Epithelial cell of esophagus (primary cell): ENCODE data around the gene LAP3.
A peak's percentile ranks its signal among the peaks of the same experiment; 100 is the strongest.

Source experiments
- DNase-seq: peaks from one replicate; pipeline ENCODE4 v3.0.0; 2010; ENCODE audit warnings: low read depth
- H3K4me3 ChIP-seq: 2 replicates; pipeline ENCODE4 v1.5.1; 2011; ENCODE audit warnings: mild to moderate bottlenecking, low read length, control low read depth
- TF ChIP-seq, protein P1 (sequence below): IDR thresholded peaks from 2 replicates; pipeline ENCODE4 v1.5.1; 2011; ENCODE audit warnings: low read depth, mild to moderate bottlenecking, low read length, control low read depth, inconsistent platforms; ENCODE audit not compliant: insufficient read depth; ENCODE audit errors: missing control alignments

Gene LAP3

DNA sequence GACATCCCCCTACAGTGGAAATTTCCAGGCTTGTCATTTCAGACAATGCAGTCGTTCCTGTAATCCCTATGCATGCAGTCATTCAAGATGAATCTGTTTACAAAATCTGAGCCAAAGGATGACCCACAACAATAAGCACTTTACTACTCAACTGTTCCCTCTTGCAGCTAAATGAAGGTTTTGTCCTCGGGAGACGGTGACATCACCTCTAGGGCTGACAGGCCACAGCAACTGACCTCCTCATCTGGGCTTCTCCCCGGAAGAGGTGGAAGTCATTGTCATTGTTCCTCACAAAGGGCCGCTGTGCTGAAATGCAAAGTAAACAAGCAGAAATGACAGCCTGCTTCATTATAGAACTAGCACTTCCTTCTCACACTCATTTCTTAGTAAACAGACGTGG, 32.8 kb upstream of the LAP3 start:
- TF ChIP-seq, protein P1, sequence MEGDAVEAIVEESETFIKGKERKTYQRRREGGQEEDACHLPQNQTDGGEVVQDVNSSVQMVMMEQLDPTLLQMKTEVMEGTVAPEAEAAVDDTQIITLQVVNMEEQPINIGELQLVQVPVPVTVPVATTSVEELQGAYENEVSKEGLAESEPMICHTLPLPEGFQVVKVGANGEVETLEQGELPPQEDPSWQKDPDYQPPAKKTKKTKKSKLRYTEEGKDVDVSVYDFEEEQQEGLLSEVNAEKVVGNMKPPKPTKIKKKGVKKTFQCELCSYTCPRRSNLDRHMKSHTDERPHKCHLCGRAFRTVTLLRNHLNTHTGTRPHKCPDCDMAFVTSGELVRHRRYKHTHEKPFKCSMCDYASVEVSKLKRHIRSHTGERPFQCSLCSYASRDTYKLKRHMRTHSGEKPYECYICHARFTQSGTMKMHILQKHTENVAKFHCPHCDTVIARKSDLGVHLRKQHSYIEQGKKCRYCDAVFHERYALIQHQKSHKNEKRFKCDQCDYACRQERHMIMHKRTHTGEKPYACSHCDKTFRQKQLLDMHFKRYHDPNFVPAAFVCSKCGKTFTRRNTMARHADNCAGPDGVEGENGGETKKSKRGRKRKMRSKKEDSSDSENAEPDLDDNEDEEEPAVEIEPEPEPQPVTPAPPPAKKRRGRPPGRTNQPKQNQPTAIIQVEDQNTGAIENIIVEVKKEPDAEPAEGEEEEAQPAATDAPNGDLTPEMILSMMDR: no peak
- peak; percentile 25 for DNase-seq
- H3K4me3 ChIP-seq: no peak overlapping the region

DNA sequence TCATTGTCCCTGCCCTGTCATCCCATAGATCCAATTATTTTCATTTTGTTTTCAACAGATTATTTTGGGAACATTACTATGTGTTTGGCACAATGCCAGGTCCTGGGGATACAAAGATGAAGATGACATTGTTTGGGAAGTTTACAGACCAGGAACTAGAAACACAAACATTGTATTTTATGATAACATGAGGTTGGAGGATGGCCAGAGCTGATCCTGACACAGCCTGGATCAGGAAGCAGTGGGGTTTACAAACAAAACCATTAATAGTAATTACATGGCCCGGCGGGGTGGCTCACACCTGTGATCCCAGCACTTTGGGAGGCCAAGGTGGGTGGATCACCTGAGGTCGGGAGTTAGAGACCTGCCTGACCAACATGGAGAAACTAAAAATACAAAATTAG, 32.2 kb upstream of the LAP3 start:
- H3K4me3 ChIP-seq: no peak overlapping the region
- DNase-seq: no peak
- TF ChIP-seq, protein P1: no peak

DNA sequence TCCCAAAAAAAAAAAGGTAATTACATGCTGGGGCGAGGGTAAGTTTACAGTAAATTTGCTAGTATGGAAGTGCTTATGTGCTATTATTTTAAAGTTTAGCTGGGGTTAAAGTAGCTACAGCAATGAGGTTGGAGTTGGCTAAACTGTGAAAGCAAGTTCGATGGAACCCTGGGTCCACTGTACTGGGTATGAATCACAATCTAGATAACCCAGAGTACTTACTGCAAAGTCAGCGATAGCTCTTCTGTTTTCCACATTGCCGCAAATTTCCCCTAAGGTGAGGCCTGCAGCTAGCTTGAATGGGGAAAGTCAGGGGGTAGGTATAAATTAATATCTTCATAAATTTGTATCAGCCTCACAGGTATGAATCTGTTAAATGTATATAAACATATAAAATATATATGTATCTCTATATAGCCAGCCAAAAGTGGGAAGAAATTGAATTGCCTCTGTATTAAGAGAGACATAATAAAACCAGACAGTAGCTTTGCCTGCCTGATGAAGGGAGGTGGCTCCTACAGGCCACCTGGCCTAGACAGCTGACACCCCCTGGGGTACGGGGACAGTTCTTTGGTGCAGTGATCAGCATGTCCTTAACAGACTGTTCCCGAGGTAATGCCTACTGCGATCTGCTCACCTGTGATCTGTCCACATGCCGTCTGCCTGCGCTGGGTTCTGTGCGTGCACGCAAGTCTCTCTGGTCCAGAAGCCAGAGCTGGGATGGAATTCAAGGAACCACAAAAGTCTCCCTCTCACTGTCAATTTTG, 31.4 kb upstream of the LAP3 start:
- TF ChIP-seq, protein P1: no peak
- no peak overlapping the region for H3K4me3 ChIP-seq
- DNase-seq: no peak

DNA sequence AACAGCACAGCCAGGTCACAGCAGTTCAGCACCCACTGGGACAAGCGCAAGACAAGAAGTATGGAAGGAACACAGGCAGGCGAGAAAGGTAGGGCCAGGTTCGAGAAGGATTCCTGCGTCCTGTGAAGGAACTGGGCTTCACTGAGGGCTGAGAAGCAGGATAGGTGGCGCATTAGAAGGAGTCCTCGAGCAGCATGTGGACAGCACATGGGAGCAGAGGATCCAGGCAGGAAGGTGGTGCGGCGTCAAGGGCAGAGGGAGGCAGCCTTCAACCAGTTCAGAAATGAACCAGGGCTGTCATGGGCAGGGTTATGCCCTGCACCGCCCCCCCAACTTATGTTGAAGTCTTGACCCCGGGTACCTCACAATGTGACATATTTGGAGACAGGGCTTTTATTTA, 30.8 kb upstream of the LAP3 start:
- TF ChIP-seq, protein P1: no peak
- DNase-seq: no peak
- H3K4me3 ChIP-seq: no peak overlapping the region

DNA sequence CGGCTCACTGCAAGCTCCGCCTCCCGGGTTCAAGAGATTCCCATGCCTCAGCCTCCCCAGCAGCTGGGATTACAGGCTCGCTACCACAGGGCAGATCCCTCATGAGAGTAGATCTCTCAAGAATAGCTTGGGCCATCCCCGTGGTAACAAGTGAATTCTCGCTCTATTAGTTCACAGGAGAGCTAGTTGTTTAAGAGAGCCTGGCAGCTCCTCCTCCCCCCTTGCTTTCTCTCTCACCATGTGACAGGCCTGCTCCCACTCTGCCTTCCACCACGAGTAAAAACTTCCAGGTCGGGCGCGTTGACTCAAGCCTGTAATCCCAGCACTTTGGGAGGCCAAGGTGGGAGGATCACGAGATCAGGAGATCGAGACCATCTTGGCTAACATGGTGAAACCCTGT, 30.3 kb upstream of the LAP3 start:
- H3K4me3 ChIP-seq: no peak overlapping the region
- TF ChIP-seq, protein P1: no peak
- DNase-seq: no peak

DNA sequence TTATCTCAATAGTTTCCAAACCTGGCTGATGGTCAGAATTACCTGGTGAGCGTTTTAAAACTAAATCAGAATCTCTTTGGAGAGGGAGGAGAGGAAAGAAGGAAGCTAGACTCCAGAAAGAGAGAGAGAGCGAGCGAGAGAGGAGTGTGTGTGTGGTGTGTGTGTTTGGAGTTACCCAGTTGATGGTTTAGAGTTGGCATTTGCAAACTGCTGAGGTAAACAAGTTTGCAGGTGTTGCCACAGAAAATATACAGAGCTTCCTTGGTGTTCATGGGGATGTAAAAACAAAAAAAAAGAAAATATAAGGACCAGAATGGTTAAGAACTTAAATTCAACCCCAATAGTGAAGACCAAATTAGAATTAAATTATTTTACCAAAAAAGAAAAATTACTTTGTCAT, 26.4 kb upstream of the LAP3 start:
- DNase-seq: no peak
- TF ChIP-seq, protein P1: no peak

DNA sequence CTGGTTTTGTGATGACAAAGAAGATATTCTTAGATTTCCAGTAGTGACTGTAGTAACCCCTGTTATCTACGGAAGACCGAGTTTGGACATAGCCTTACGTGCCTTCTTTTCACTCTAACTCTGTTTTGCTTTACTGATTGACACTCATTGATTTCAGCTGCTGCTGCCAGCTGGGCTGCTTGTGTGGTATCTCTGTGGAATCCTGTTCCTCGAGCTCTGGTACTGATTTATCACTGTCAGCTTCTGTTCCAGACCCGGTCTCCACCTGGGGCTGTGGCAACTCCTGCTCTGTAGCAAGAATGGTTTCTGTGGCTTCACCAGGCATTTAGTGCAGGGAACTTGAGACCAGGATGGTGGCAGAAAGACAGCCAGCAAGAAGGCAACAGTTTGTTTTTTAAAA, 24.6 kb upstream of the LAP3 start:
- TF ChIP-seq, protein P1: no peak
- H3K4me3 ChIP-seq: no peak overlapping the region
- no peak for DNase-seq

More for the DNA sequence above, 26.4 kb upstream of the LAP3 start:
- H3K4me3 ChIP-seq: no peak overlapping the region
